Left lung (tissue), 10 donors: ENCODE results near the gene C1orf159. TPM values are rescaled to one million over a fixed set of nuclear protein-coding genes. Genes with fewer than 3 reads are reported as not detected.
"Not testable (repeated sequence)": the region's sequence is repeated elsewhere in the genome, so short reads cannot be mapped to it uniquely, and the experiment has no call there.

ENCODE experiments used
- ATAC-seq: fragments of 200-7000 bp; cut with Tn5 transposase; one replicate; pipeline ENCODE4 v1.9.1; 2020; ENCODE audit warnings: moderate library complexity
- DNase-seq, 4 donors: peaks; one replicate each; pipeline ENCODE4 v3.0.0-alpha.2; 2013 to 2020
- H3K27ac ChIP-seq, 2 donors: fragments of 200-600 bp; sonication (generic) in 1 of 2; one replicate each; pipeline versions ENCODE4 v1.5.0 to v1.8.0; 2020 to 2021
- H3K27me3 ChIP-seq, 2 donors: fragments of 200-600 bp; sonication (generic) in 1 of 2; one replicate each; pipeline versions ENCODE4 v1.5.0 to v1.8.0; 2020 to 2021
- H3K36me3 ChIP-seq, 2 donors: fragments of 200-600 bp; sonication (generic) in 1 of 2; one replicate each; pipeline versions ENCODE4 v1.5.0 to v1.8.0; 2020 to 2021
- H3K4me1 ChIP-seq, 2 donors: fragments of 200-600 bp; one replicate each; pipeline ENCODE4 v1.8.0; 2021
- H3K4me3 ChIP-seq, 2 donors: fragments of 200-600 bp; sonication (generic) in 1 of 2; one replicate each; pipeline versions ENCODE4 v1.5.0 to v1.8.0; 2020 to 2021; ENCODE audit warnings: mild to moderate bottlenecking in 1 of 2
- H3K9me3 ChIP-seq, 2 donors: fragments of 200-600 bp; sonication (generic) in 1 of 2; one replicate each; pipeline versions ENCODE4 v1.5.0 to v1.8.0; 2020 to 2021
- CTCF ChIP-seq, 2 donors: fragments of 200-600 bp; sonication (generic) in 1 of 2; IDR thresholded peaks; one replicate each; pipeline versions ENCODE4 v1.5.0 to v1.8.0; 2021; ENCODE audit warnings: antibody characterized with exemption in 2 of 2
- intact Hi-C, 2 donors: fragments of 100-400 bp; cut with DNase I; formaldehyde crosslinking; loops; one replicate each; pipeline versions ENCODE4 v1.11.2 to v1.14.2; 2022
- polyA plus RNA-seq, 6 donors: library from polyadenylated mRNA; unstranded; fragments of 120-200 nt; gene quantifications; one replicate each; pipeline ENCODE4 v1.2.1, GENCODE V29; 2013; ENCODE audit not compliant: insufficient read length in 6 of 6
- total RNA-seq, 2 donors: library from RNA; stranded (reverse); fragmentation: NEBNext Ultra II Directional; extraction: Animal tissue kit (Norgen Biotek cat#: 25700); gene quantifications; one replicate each; pipeline ENCODE4 v1.2.1, GENCODE V29; 2021
- donor health status: DM: no; HTN: yes; CAD: no.
- donor health status: DM: no; HTN: no; CAD: no.

The C1orf159 gene
- total and polyA plus RNA-seq, 8 donors, result 7.7 to 16.0 (median 10.1) TPM

- H3K36me3 ChIP-seq, result no peaks in the 10 kb centered on the region
- peaks cover 0 to 3% of the 10 kb centered on the region in 2 donors for H3K9me3 ChIP-seq
- H3K4me3 ChIP-seq, result no peak overlapping the region
- no peak for TF ChIP-seq CTCF (IDR thresholded peaks at IDR 0.05)
- no peak overlapping the region for H3K27ac ChIP-seq
- ATAC-seq, result no peak
- peak in 1 of 4 donors; percentile 64 for DNase-seq
- no peaks in the 10 kb centered on the region for H3K27me3 ChIP-seq
- no peaks in the 10 kb centered on the region for H3K4me1 ChIP-seq
- intact Hi-C loops, result no loop called here
These were observed 9.2 kb downstream of the C1orf159 start for GRCh38 chr1:1106510-1107221.

GRCh38 chr1:1104152-1104551, 11.7 kb downstream of the C1orf159 start:
- H3K36me3 ChIP-seq, H3K27ac ChIP-seq, H3K4me3 ChIP-seq, H3K4me1 ChIP-seq, intact Hi-C loops, ATAC-seq, H3K27me3 ChIP-seq: not testable (repeated sequence)
- peak in 1 of 4 donors; percentile 19 for DNase-seq
- peaks cover 0 to 11% of the 10 kb centered on the region in 2 donors for H3K9me3 ChIP-seq

GRCh38 chr1:1101503-1101902, 14.4 kb downstream of the C1orf159 start:
- no peaks in the 10 kb centered on the region for H3K36me3 ChIP-seq
- H3K9me3 ChIP-seq, result peaks cover 0 to 7% of the 10 kb centered on the region in 2 donors
- no peak for TF ChIP-seq CTCF (IDR thresholded peaks at IDR 0.05)
- DNase-seq, result no peak
- no peak overlapping the region for H3K27ac ChIP-seq
- no peak overlapping the region for H3K4me3 ChIP-seq
- H3K4me1 ChIP-seq, result no peaks in the 10 kb centered on the region
- ATAC-seq, result no peak
- H3K27me3 ChIP-seq, result no peaks in the 10 kb centered on the region
- intact Hi-C loops, result no loop called here

- H3K9me3 ChIP-seq, result peaks cover 0 to 7% of the 10 kb centered on the region in 2 donors
- H3K27ac ChIP-seq, result no peak overlapping the region
- no peaks in the 10 kb centered on the region for H3K36me3 ChIP-seq
- no peak for ATAC-seq
- intact Hi-C loops, result no loop called here
- TF ChIP-seq CTCF (IDR thresholded peaks at IDR 0.05), result no peak
- no peaks in the 10 kb centered on the region for H3K4me1 ChIP-seq
- no peak for DNase-seq
- no peak overlapping the region for H3K4me3 ChIP-seq
- no peaks in the 10 kb centered on the region for H3K27me3 ChIP-seq
These were observed 15.6 kb downstream of the C1orf159 start for GRCh38 chr1:1100296-1100695.

GRCh38 chr1:1099506-1100183, 16.2 kb downstream of the C1orf159 start:
- intact Hi-C loops, result no loop called here
- H3K4me1 ChIP-seq, result no peaks in the 10 kb centered on the region
- no peaks in the 10 kb centered on the region for H3K36me3 ChIP-seq
- no peaks in the 10 kb centered on the region for H3K27me3 ChIP-seq
- DNase-seq (no peak), ATAC-seq (no peak)
- no peak overlapping the region for H3K4me3 ChIP-seq
- H3K9me3 ChIP-seq, result peaks cover 0 to 7% of the 10 kb centered on the region in 2 donors
- no peak for TF ChIP-seq CTCF (IDR thresholded peaks at IDR 0.05)
- no peak overlapping the region for H3K27ac ChIP-seq
